Measurements from ENCODE around the gene PROS1. TPM values are rescaled to one million over a fixed set of nuclear protein-coding genes. Genes with fewer than 3 reads are reported as not detected.

PROS1 gene
- under 1 TPM; 0.08 to 0.33 (median 0.32) TPM for total RNA-seq

DNA sequence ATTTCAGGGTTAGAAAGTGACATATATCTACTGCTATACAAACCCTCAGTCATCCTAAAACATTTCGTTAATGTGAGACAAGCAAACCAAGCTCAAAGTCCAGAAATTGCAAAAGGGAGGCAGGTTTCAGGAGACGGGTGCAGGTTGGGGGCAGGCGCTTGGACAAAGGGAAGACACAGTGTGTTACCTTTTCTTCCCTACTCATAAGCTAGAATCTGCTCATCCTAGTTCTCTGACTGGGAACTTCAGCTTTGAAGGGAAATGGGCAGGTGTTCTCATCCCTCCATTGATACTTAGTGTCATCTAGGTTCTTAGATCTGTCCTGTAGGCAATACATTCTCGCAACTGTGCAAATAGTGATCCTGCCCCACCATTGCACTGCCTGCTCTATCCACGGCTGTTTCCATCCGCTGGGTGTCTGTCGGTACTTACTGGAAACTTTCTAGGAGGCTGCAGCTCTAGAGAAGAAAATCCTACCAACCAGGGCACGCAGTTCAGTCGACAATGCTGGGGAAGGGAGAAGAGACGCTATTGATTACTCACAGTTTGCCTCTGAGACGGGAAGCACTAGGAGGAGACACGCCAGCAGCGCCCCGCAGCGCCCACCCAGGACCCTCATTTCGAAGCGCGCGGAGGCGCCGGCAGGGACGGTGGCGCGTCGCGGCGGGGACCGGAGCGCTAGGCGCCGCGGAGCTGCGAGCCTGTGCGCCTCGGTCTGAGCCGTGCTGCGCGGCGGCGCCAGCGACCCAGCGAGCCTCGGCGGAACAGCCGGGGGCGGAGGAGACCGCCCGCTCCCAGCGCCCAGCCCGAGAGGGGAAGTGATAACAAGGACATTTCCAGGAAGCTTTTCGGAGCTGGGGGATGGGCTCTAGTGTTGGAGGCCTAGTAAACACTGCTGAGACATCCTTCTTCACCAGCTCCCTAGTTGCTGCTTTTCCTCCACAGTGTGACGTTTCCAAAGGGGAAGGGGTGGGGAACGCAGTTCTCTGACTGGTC, at the start of gene PROS1:
TSS of gene PROS1 (minus strand) at position 766 of the 996 bp plus-strand sequence. CDS start at position 619, 147 bp downstream.
- H3K9me3 Mint-ChIP-seq: no peaks in the 10 kb centered on the region
- no peaks in the 10 kb centered on the region for H3K36me3 Mint-ChIP-seq (ENCODE audit: insufficient read depth)
- peak; percentile 26 for DNase-seq
- H3K27me3 Mint-ChIP-seq (ENCODE audit: low read depth): peaks cover 16% of the 10 kb centered on the region
- peaks cover 8% of the 10 kb centered on the region for H3K4me1 Mint-ChIP-seq (ENCODE audit: low read depth)
- peak; percentile 92 to 97 for ATAC-seq
- H3K4me3 Mint-ChIP-seq: peak within 1 kb of the TSS; percentile 76

DNA sequence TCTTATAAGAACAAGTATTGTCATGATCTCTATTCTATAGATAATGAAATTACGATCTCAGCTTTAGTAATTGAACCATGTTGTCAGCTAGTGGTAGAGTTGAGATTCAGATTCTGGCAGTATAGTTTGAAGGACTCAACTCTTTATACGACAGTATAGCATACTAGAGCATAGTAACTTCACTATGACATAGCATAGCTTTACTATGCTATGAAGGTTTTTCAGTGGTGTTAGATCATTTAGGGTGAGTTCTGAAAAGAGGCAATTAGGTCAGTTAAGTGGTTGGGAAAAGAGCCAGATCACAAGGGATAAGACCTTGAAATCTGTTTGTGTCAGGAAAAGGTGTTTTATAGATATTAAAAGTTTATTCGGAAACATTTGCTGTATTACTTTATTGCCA, 46.6 kb upstream of the PROS1 start:
- Mint-ChIP-seq H3K27me3 (ENCODE audit: low read depth) (no peaks in the 10 kb centered on the region), H3K9me3 (no peaks in the 10 kb centered on the region), H3K4me3 (no peak overlapping the region), H3K4me1 (ENCODE audit: low read depth) (no peaks in the 10 kb centered on the region), H3K36me3 (ENCODE audit: insufficient read depth) (peaks cover 3% of the 10 kb centered on the region)
- no peak for DNase-seq
- no peak for ATAC-seq

- ATAC-seq: no peak
- DNase-seq: no peak
- peaks cover 3% of the 10 kb centered on the region for H3K36me3 Mint-ChIP-seq (ENCODE audit: insufficient read depth)
- H3K4me3 Mint-ChIP-seq: no peak overlapping the region
- peaks cover 5% of the 10 kb centered on the region for H3K4me1 Mint-ChIP-seq (ENCODE audit: low read depth)
- no peaks in the 10 kb centered on the region for H3K9me3 Mint-ChIP-seq
- no peaks in the 10 kb centered on the region for H3K27me3 Mint-ChIP-seq (ENCODE audit: low read depth)
Observed at GRCh38 chr3:94019659-94020058, 46.0 kb upstream of the PROS1 start.

GRCh38 chr3:94015025-94015424, 41.3 kb upstream of the PROS1 start:
- Mint-ChIP-seq H3K4me1 (ENCODE audit: low read depth) (peaks cover 24% of the 10 kb centered on the region), H3K9me3 (no peaks in the 10 kb centered on the region), H3K4me3 (no peak overlapping the region), H3K36me3 (ENCODE audit: insufficient read depth) (peaks cover 3% of the 10 kb centered on the region), H3K27me3 (ENCODE audit: low read depth) (no peaks in the 10 kb centered on the region)
- no peak for ATAC-seq
- no peak for DNase-seq

DNA sequence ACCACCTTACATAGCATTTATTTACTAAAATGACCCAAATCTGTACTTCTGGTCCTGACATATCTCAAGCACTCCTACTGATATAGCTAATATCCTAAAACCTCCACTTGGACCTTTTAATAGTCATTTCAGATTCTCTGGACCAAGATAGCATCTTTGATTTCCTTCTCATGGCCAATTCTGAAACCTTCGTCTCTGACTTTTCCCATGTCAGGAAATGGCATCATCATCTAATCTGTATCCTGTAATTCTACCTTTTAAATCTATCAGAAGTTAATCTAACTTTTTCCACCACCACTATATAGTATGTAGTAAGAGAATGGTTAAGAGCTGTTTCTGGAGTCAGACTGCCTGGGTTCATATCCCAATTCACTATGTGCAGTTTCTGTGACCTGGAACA, 38.5 kb upstream of the PROS1 start:
- H3K4me3 Mint-ChIP-seq: peak overlapping the region; percentile 9
- DNase-seq (no peak), ATAC-seq (no peak)
- peaks cover 24% of the 10 kb centered on the region for H3K4me1 Mint-ChIP-seq (ENCODE audit: low read depth)
- no peaks in the 10 kb centered on the region for H3K27me3 Mint-ChIP-seq (ENCODE audit: low read depth)
- no peaks in the 10 kb centered on the region for H3K9me3 Mint-ChIP-seq
- H3K36me3 Mint-ChIP-seq (ENCODE audit: insufficient read depth): no peaks in the 10 kb centered on the region

GRCh38 chr3:94011233-94011711, 37.6 kb upstream of the PROS1 start:
- no peak for DNase-seq

GRCh38 chr3:94009608-94010007, 35.9 kb upstream of the PROS1 start:
- H3K9me3 Mint-ChIP-seq: no peaks in the 10 kb centered on the region
- DNase-seq (no peak), ATAC-seq (no peak)
- no peaks in the 10 kb centered on the region for H3K36me3 Mint-ChIP-seq (ENCODE audit: insufficient read depth)
- peaks cover 18% of the 10 kb centered on the region for H3K4me1 Mint-ChIP-seq (ENCODE audit: low read depth)
- H3K27me3 Mint-ChIP-seq (ENCODE audit: low read depth): no peaks in the 10 kb centered on the region
- H3K4me3 Mint-ChIP-seq: no peak overlapping the region

More at GRCh38 chr3:94011233-94011711, 37.6 kb upstream of the PROS1 start:
- Mint-ChIP-seq H3K4me1 (ENCODE audit: low read depth) (peaks cover 24% of the 10 kb centered on the region), H3K36me3 (ENCODE audit: insufficient read depth) (no peaks in the 10 kb centered on the region), H3K9me3 (no peaks in the 10 kb centered on the region), H3K4me3 (no peak overlapping the region), H3K27me3 (ENCODE audit: low read depth) (no peaks in the 10 kb centered on the region)
- ATAC-seq: peak; percentile 91 to 93

GRCh38 chr3:94008253-94008652, 34.6 kb upstream of the PROS1 start:
- ATAC-seq: no peak

DNA sequence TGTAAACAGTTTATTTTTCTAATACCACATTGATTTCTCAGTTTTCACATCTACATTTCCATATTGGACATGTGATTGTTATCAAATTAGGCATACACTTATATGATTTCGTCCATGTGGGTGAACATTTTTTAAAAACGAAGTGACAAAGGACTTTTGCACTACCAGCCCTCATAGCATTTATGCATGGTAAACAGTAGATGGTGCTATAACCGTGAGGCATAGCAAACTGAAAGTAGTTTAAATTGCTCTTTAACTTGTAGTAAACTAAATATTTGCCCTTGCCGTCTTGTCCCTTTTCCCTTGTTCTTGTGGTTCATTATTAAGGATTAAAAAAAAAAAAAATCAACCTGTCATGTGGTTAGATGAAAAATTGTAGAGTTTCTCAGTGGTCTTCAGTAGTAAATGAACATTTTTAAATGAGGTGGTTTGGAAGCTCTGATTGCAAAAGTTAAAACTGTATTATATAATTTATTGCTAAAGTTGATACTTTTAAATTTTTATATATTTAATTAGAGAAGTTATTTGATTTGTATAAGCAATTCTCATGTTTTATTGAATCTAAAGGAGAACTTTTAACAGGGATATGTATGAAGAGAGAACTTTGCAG, 30.7 kb upstream of the PROS1 start:
- ATAC-seq (peak; percentile 58), DNase-seq (no peak)
- Mint-ChIP-seq H3K4me3 (peak overlapping the region; percentile 73), H3K4me1 (ENCODE audit: low read depth) (peaks cover 2% of the 10 kb centered on the region), H3K9me3 (no peaks in the 10 kb centered on the region), H3K36me3 (ENCODE audit: insufficient read depth) (no peaks in the 10 kb centered on the region), H3K27me3 (ENCODE audit: low read depth) (no peaks in the 10 kb centered on the region)

More at GRCh38 chr3:94008253-94008652, 34.6 kb upstream of the PROS1 start:
- Mint-ChIP-seq H3K36me3 (ENCODE audit: insufficient read depth) (no peaks in the 10 kb centered on the region), H3K4me1 (ENCODE audit: low read depth) (peaks cover 19% of the 10 kb centered on the region), H3K9me3 (no peaks in the 10 kb centered on the region), H3K27me3 (ENCODE audit: low read depth) (no peaks in the 10 kb centered on the region), H3K4me3 (no peak overlapping the region)
- DNase-seq: no peak

- Mint-ChIP-seq H3K4me3 (no peak overlapping the region), H3K4me1 (ENCODE audit: low read depth) (peaks cover 2% of the 10 kb centered on the region), H3K27me3 (ENCODE audit: low read depth) (no peaks in the 10 kb centered on the region), H3K9me3 (no peaks in the 10 kb centered on the region), H3K36me3 (ENCODE audit: insufficient read depth) (peaks cover 4% of the 10 kb centered on the region)
- ATAC-seq (no peak), DNase-seq (no peak)
Observed at GRCh38 chr3:94001827-94002495, 28.3 kb upstream of the PROS1 start.

DNA sequence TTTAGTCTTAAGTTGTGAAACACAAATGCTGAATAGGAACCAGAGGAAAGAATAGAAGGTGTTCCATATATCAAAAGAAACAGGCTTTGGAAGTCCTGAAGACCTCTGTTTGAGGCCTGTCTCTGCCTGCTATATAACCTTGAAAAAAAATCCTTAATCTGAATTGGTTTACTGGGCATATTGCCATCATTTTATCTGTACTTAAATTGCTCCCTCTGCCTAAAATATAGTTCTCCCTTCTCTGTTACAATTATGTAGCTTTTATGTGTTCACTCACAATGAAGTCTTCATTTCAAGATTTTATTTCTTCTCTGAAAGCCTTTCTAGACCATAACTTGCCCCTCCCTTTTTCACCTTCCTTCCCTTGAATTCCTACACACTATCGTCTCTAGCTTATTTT, 27.5 kb upstream of the PROS1 start:
- Mint-ChIP-seq H3K9me3 (no peaks in the 10 kb centered on the region), H3K27me3 (ENCODE audit: low read depth) (no peaks in the 10 kb centered on the region), H3K4me1 (ENCODE audit: low read depth) (peaks cover 2% of the 10 kb centered on the region), H3K4me3 (no peak overlapping the region), H3K36me3 (ENCODE audit: insufficient read depth) (peaks cover 5% of the 10 kb centered on the region)
- ATAC-seq (no peak), DNase-seq (no peak)

DNA sequence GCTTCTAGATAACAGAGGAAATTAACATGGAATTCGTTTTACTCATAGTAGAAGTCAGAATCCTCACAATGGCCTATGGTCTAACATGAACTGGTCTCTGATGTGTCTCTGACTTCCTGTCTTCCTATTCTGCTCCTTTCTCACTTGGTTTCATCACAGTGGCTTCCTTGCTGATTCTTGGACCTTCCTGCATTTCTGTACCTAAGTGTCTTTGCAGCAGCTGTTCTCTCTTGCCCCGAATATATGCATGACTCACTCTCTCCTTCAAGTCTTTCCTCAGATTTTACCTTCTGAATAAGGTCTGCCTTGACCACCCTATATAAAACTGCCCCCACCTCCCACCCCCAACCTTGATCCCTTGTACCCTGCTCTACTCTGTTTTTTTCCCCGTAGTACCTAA, 20.4 kb upstream of the PROS1 start:
- Mint-ChIP-seq H3K36me3 (ENCODE audit: insufficient read depth) (peaks cover 5% of the 10 kb centered on the region), H3K4me3 (no peak overlapping the region)
- no peak for DNase-seq

DNA sequence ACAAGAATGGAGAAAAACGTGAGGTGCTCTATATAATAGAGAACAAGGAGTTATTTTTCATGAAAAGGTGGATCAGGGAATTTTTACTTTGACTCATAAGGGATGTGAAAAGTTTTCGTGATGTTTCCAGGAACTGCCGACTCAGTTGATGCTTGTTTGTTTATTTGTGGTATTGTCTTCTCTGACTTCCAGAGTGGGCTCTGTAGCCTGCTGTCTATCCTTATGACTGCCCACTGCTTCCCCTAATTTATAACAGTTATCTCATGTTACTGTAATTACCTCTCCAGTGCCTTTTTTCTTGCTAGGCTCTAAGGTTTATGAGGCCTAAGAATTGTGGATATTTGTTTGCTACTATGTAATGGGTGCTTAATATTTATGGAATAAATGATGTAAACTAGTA, 18.5 kb upstream of the PROS1 start:
- H3K36me3 Mint-ChIP-seq (ENCODE audit: insufficient read depth): peaks cover 3% of the 10 kb centered on the region
- H3K4me3 Mint-ChIP-seq: no peak overlapping the region
- DNase-seq (no peak), ATAC-seq (no peak)
- peaks cover 4% of the 10 kb centered on the region for H3K4me1 Mint-ChIP-seq (ENCODE audit: low read depth)
- no peaks in the 10 kb centered on the region for H3K27me3 Mint-ChIP-seq (ENCODE audit: low read depth)
- H3K9me3 Mint-ChIP-seq: no peaks in the 10 kb centered on the region

More for the DNA sequence above, 20.4 kb upstream of the PROS1 start:
- H3K9me3 Mint-ChIP-seq: no peaks in the 10 kb centered on the region
- H3K4me1 Mint-ChIP-seq (ENCODE audit: low read depth): peaks cover 4% of the 10 kb centered on the region
- H3K27me3 Mint-ChIP-seq (ENCODE audit: low read depth): no peaks in the 10 kb centered on the region
- ATAC-seq: no peak

- Mint-ChIP-seq H3K9me3 (no peaks in the 10 kb centered on the region), H3K4me1 (ENCODE audit: low read depth) (peaks cover 4% of the 10 kb centered on the region), H3K27me3 (ENCODE audit: low read depth) (no peaks in the 10 kb centered on the region), H3K36me3 (ENCODE audit: insufficient read depth) (no peaks in the 10 kb centered on the region), H3K4me3 (no peak overlapping the region)
- no peak for ATAC-seq
- DNase-seq: no peak
Observed at GRCh38 chr3:93991631-93992030, 17.9 kb upstream of the PROS1 start.
